GM12873 (cell line): ENCODE data around the gene CCDC57.

ENCODE experiments used
- TF ChIP-seq, protein P1 (sequence below): IDR thresholded peaks from 2 replicates; pipeline ENCODE4 v1.5.1; 2012; ENCODE audit warnings: low read depth, mild to moderate bottlenecking, moderate library complexity, low read length, control low read depth; ENCODE audit not compliant: insufficient read depth; ENCODE audit errors: missing control alignments

The CCDC57 gene

DNA sequence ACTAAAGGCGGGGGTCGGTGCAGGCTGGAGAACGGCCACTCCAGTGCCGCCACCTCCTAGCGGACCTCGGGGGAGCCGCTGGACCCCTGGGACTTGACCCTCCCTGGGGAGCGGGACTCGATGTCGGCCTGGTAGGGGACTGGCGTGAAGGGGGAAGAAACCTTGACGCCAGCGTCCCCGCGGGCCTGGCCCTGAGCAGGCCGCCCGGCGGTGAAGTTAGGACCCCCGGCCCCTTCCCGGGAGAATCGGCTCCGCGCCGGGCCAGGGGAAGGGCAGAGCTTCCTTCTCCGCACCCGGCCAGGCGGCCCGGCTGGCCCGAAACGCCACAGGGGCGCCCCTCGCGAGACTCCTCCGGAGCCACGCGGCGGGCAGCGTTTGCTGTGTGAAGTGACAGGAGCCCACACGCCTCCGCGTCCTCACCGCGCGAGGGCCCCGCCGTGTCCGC, 147.4 kb downstream of the CCDC57 start:
- TF ChIP-seq, protein P1, sequence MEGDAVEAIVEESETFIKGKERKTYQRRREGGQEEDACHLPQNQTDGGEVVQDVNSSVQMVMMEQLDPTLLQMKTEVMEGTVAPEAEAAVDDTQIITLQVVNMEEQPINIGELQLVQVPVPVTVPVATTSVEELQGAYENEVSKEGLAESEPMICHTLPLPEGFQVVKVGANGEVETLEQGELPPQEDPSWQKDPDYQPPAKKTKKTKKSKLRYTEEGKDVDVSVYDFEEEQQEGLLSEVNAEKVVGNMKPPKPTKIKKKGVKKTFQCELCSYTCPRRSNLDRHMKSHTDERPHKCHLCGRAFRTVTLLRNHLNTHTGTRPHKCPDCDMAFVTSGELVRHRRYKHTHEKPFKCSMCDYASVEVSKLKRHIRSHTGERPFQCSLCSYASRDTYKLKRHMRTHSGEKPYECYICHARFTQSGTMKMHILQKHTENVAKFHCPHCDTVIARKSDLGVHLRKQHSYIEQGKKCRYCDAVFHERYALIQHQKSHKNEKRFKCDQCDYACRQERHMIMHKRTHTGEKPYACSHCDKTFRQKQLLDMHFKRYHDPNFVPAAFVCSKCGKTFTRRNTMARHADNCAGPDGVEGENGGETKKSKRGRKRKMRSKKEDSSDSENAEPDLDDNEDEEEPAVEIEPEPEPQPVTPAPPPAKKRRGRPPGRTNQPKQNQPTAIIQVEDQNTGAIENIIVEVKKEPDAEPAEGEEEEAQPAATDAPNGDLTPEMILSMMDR: no peak

DNA sequence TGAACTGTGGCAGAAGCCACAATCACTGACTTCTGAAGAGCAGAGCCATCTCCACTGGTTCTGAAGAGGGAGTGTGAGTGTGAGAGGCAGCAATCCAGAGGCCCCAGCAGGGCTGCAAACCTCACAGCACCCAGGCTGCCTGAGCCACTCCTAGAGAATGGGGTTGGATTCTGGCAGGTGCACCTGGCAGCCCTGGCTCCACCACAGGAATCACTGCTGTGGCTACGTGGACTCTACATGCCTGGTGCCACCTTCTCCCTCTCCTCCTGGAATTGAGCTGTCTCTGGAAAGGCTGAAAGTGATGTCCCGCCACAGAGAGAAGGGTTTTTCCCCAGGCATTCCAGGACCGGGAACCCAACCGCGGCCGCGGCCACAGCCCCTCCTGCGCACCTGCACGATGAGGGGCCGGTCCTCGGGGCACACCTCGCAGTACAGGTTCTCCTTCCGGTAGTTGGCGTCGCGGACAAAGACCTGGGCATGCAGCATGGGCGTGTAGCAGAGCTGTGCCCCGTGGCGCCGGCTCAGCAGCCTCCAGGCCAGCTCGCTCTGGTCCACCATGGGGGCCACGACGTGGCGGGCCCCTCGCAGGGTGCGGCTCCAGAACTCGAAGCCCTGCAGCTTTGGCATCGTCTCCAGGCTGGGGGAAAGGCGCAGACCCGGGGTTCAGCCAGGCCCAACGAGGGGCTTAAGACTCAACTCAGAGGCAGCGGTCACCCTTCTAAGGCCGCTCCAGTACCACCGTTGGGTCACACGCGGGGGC, 148.0 kb downstream of the CCDC57 start:
- TF ChIP-seq, protein P1: no peak

DNA sequence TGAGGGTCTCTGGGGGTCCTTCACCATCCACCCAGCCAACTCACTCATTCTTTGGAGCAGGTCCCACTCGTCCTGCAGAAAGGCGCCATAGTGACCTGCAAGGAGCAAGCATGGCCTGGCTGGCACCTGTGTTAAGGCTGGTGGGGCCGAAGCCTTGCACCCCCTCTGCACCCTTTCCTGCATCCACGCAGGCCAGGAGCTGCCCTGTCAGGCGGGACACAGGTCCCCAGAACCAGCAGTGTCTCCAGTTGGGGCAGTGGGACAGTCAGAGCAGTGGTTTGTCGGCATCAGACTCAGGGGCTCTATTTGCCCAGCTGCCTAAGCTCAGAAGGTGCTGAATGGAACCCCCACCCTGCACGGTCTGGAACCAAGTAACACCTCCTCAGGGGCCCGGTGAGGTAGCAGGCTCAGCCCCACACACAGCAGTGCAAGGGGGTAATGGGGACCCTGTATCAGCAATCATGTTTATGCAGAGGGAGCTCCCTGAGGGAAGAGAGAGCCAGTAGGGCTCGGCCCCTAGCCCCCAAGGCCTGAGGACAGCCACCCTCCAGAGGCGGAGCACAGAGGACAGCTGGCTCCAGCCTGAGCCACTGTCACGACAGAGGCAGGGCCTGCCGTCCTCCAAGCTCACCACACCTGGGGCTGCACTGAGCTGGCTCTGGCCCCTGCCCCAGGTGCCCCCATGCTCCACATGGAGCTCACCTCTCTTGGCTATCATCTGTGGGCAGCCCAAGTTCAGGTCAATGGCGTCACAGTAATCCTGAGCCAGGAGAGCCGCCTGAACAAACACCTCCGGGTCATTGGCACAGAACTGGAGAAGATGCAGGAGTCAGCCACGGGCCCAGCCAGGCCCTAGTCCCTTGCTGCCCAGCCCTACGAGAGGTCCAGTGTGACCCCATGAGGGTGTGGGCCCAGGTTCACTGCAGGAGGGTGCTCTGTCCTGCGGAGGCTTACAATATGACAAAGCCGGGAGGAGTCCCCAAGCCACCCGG, 148.9 kb downstream of the CCDC57 start:
- TF ChIP-seq, protein P1: no peak

DNA sequence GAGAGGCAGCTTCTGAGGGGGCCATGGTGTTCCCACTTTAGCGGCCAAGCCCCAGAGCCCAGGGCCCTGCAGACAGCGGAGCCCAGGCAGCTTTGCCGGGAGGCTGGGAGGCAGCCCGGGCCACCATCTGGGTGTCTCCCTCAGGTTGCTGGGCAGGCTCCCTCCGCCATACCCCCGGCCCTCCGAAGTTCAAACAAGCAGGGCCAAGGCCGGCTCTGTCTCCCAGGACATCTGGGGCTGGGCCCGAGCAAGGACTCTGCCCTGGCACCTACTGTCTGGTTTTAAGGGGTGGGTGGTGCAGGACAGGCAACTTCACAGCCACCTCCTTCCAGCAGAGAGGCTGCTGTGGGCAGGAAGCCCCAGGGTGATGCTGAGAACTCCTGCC, 149.7 kb downstream of the CCDC57 start:
- TF ChIP-seq, protein P1: no peak

DNA sequence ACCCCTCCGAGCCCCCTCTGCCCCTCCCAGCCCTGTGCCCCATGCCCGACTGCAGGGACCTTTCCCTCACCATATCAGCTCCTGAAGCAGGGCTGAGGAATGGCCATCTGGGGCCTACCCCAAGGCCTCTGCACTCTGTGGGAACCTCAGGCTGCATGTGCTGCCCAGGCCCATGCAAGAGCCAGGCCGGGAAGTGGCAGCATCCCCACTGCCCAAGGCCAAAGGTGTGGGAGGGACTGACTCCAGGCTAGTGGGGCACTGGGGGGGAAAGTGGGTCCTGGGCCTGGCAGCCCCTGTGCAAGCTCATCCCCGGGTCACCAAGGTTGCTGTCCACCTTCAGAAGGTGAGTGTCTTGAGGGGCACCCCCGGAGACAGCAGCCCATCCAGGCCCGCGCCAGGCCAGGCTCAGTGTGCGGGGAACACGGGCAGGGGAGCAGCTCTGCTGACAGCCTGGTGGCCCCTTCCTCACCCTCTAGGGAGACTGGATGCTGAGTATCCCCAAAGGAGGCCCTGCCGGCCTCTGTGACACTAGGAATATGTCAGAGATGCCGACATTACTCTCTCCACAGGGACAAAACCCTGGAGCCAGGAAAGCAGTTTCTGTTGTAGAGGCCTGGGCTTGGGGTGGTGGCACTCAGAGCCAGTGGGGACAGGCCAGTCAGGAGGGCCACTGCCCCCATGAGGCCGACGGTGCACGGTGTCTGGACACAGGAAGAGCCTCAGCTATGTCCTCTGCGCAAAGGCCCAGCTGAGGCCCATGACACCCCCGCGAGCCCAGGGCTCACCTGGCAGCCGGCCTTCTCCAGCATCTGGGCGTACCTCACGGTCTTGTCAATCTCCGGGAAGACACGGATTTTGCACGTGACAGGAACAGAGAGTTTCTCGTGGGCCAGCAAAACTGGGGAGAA, 150.3 kb downstream of the CCDC57 start:
- TF ChIP-seq, protein P1: no peak

DNA sequence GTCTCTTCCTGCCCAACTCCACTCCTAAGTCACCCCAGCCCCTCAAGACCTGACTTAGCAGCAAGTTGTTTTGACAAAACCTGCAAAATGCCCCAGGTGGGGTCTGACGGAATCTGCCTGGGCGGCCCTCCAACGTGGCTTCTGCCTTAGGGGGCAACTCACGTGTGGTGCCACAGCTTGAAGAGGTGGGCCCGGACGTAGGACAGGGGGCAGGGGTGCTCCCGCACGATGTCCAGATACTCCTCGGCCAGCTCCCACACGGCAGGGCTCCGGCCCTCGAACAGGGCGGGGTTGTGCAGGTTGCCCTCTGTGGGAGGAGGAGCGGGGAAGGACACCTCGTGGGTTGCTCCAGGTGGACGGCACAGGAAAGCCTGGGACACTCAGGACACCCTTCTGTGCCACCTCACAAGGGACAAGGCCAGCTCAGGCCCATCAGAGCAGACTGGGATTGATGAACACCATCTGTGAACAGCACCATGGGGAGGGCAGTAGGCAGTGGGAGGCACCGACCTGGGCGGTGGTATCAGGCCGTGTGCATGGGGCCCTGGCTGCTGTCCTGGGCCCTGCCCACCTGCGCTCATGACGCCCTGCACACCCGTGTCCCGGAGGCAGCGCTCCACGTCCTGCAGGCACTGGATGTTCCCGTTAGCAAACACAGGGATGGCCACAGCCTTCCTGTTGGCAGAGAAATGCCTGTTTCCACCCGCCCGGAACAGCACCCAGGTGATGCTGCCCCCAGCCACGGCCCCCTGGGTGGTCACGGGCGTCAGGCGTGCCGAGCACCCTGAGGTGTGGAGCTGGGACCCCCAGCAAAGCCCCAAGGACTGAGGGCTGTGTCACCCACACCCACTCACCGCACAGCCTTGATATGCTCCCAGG, 151.4 kb downstream of the CCDC57 start:
- TF ChIP-seq, protein P1: no peak
